HepG2 (cell line): Measurements from ENCODE around the gene SLC25A45. TPM values are rescaled to one million over a fixed set of nuclear protein-coding genes. Genes with fewer than 3 reads are reported as not detected.

Source experiments
- CENPT ChIP-seq: sonication (generic); formaldehyde crosslinking; IDR thresholded peaks from 2 replicates; pipeline ENCODE4 v1.8.0; 2022; ENCODE audit warnings: low read depth, mild to moderate bottlenecking, moderate library complexity, missing genetic modification reagents
- CREM ChIP-seq, 2 experiments: sonication (generic) in 1 of 2; formaldehyde crosslinking in 1 of 2; IDR thresholded peaks; 2 replicates each; pipeline versions ENCODE4 v1.4.0 to v1.6.1; 2016 to 2020; ENCODE audit warnings: antibody characterized with exemption in 1 of 2, mild to moderate bottlenecking in 1 of 2, missing genetic modification reagents in 1 of 2
- DR1 ChIP-seq: sonication (generic); formaldehyde crosslinking; IDR thresholded peaks from 2 replicates; pipeline ENCODE4 v1.8.0; 2021; ENCODE audit warnings: mild to moderate bottlenecking, missing genetic modification reagents, inconsistent platforms
- GZF1 ChIP-seq: sonication (generic); formaldehyde crosslinking; IDR thresholded peaks from 2 replicates; pipeline ENCODE4 v1.5.1; 2020; ENCODE audit warnings: mild to moderate bottlenecking, missing genetic modification reagents
- HNF1A ChIP-seq, 2 experiments: sonication (generic) in 1 of 2; formaldehyde crosslinking in 1 of 2; IDR thresholded peaks; 2 replicates each; pipeline versions ENCODE4 v1.4.0 to v1.6.1; 2016 to 2020; ENCODE audit warnings: borderline replicate concordance in 1 of 2, low read depth in 1 of 2, mild to moderate bottlenecking in 1 of 2, missing genetic modification reagents in 1 of 2
- KDM5A ChIP-seq: fragments of 200-600 bp; sonication (generic); IDR thresholded peaks from 2 replicates; pipeline ENCODE4 v1.7.0; 2018; ENCODE audit warnings: antibody characterized with exemption, mild to moderate bottlenecking, low read length, borderline replicate concordance
- MLXIP ChIP-seq: sonication (generic); formaldehyde crosslinking; IDR thresholded peaks from 2 replicates; pipeline ENCODE4 v1.9.0; 2021; ENCODE audit warnings: missing genetic modification reagents, borderline replicate concordance
- MTF1 ChIP-seq: sonication (generic); formaldehyde crosslinking; IDR thresholded peaks from 2 replicates; pipeline ENCODE4 v1.5.0; 2020; ENCODE audit warnings: missing genetic modification reagents
- NFATC3 ChIP-seq: sonication (generic); formaldehyde crosslinking; IDR thresholded peaks from 2 replicates; pipeline ENCODE4 v1.5.1; 2020; ENCODE audit warnings: mild to moderate bottlenecking, missing genetic modification reagents
- NFRKB ChIP-seq: fragments of 450-650 bp; IDR thresholded peaks from 2 replicates; pipeline ENCODE4 v1.6.1; 2017
- RFX1 ChIP-seq: fragments of 450-650 bp; IDR thresholded peaks from 2 replicates; pipeline ENCODE4 v1.6.1; 2017
- SKI ChIP-seq: fragments of 450-650 bp; IDR thresholded peaks from one replicate; pipeline ENCODE4 v1.6.1; 2018; ENCODE audit warnings: mild to moderate bottlenecking; ENCODE audit not compliant: partially characterized antibody
- SRF ChIP-seq: IDR thresholded peaks from 2 replicates; pipeline ENCODE4 v1.6.1; 2011; ENCODE audit warnings: mild to moderate bottlenecking, low read depth, low read length, moderate library complexity
- TBP ChIP-seq: sonication (generic); formaldehyde crosslinking; IDR thresholded peaks from 2 replicates; pipeline ENCODE4 v1.5.0; 2020; ENCODE audit warnings: missing genetic modification reagents
- TOPORS ChIP-seq: sonication (generic); formaldehyde crosslinking; IDR thresholded peaks from 2 replicates; pipeline ENCODE4 v1.8.0; 2023; ENCODE audit warnings: mild to moderate bottlenecking, missing genetic modification reagents
- XRCC5 ChIP-seq: fragments of 200-400 bp; formaldehyde crosslinking; optimal IDR thresholded peaks from 2 replicates; pipeline ENCODE3; 2017; ENCODE audit warnings: mild to moderate bottlenecking, low read length
- ZBTB34 ChIP-seq: sonication (generic); formaldehyde crosslinking; IDR thresholded peaks from 2 replicates; pipeline ENCODE4 v1.8.0; 2022; ENCODE audit warnings: mild to moderate bottlenecking, missing genetic modification reagents
- ZFP1 ChIP-seq: IDR thresholded peaks from 2 replicates; pipeline ENCODE4 v1.6.1; 2016
- ZFP90 ChIP-seq: sonication (generic); formaldehyde crosslinking; IDR thresholded peaks from 2 replicates; pipeline ENCODE4 v1.8.0; 2022; ENCODE audit warnings: missing genetic modification reagents, mild to moderate bottlenecking, inconsistent platforms, borderline replicate concordance
- ZNF251 ChIP-seq: sonication (generic); formaldehyde crosslinking; IDR thresholded peaks from 2 replicates; pipeline ENCODE4 v1.9.0; 2021; ENCODE audit warnings: mild to moderate bottlenecking, missing genetic modification reagents
- ZNF75D ChIP-seq: sonication (generic); formaldehyde crosslinking; IDR thresholded peaks from 2 replicates; pipeline ENCODE4 v1.8.1; 2023; ENCODE audit warnings: missing genetic modification reagents, mild to moderate bottlenecking, borderline replicate concordance
- ZNF780A ChIP-seq: sonication (generic); formaldehyde crosslinking; IDR thresholded peaks from 2 replicates; pipeline ENCODE4 v1.8.0; 2022; ENCODE audit warnings: mild to moderate bottlenecking, missing genetic modification reagents, moderate library complexity
- polyA plus RNA-seq, 8 experiments: library from polyadenylated mRNA; depleted of rRNA in 3 of 8; stranded (reverse) in 7 of 8; unstranded in 1 of 8; fragments of >200 nt; fragmentation: Illumina TruSeq in 4 of 8; extraction: Trizol in 4 of 8; gene quantifications; 2 replicates each; pipeline versions ENCODE4 v1.2.1 to v1.2.3, GENCODE V29; 2011 to 2016; ENCODE audit warnings: low read depth in 4 of 8, missing spikeins in 1 of 8, mixed read lengths in 1 of 8; ENCODE audit not compliant: insufficient read depth in 1 of 8
- total RNA-seq, 5 experiments: library from RNA; depleted of rRNA; stranded (reverse); fragments of >200 nt; fragmentation: Illumina TruSeq; extraction: Trizol; gene quantifications; 2 replicates each; pipeline ENCODE4 v1.2.3, GENCODE V29; 2016; ENCODE audit warnings: low read depth in 1 of 5

The SLC25A45 gene
- total and polyA plus RNA-seq, 2 of the 13 experiments (the other 11 are each of a cell fraction or from before 2014, with no cell fraction given): 1.2 to 3.4 TPM

GRCh38 chr11:65420979-65421793 lies 38.7 kb upstream of the SLC25A45 start (continued):
- TF ChIP-seq ZNF75D (CRISPR knock-in tag): no peak
- TF ChIP-seq SRF: no peak
- TF ChIP-seq KDM5A: no peak; the same call in 1 of the 2 replicates
- peak; percentile 82; the same call in 1 of the 2 replicates for TF ChIP-seq ZBTB34 (CRISPR knock-in tag)
- TF ChIP-seq DR1 (CRISPR knock-in tag): peak; percentile 22; the same call in 1 of the 2 replicates
- peak; percentile 74; the same call in 1 of the 2 replicates for TF ChIP-seq ZFP90
- TF ChIP-seq ZFP1 (CRISPR knock-in tag): no peak; the same call in 1 of the 2 replicates
- no peak for TF ChIP-seq ZNF780A (CRISPR knock-in tag)
- TF ChIP-seq CENPT: no peak
- no peak for TF ChIP-seq XRCC5
- TF ChIP-seq CREM (IDR thresholded peaks at IDR 0.05): peak; percentile 82
- TF ChIP-seq CREM (CRISPR knock-in tag; IDR thresholded peaks at IDR 0.05): no peak
- no peak for TF ChIP-seq TBP
- TF ChIP-seq NFRKB: no peak
- TF ChIP-seq NFATC3 (CRISPR knock-in tag): no peak
- 0 out of 2 replicates have a peak, but pooled peaks have one; percentile 39 for TF ChIP-seq MLXIP (CRISPR knock-in tag)
- 0 out of 2 replicates have a peak, but pooled peaks have one; percentile 36 for TF ChIP-seq GZF1 (CRISPR knock-in tag)
- TF ChIP-seq RFX1: no peak
- peak; percentile 13 for TF ChIP-seq SKI
- TF ChIP-seq ZNF251: no peak
- peak; percentile 37; the same call in 1 of the 2 replicates for TF ChIP-seq HNF1A (IDR thresholded peaks at IDR 0.05; ENCODE audit: low read depth)
- TF ChIP-seq HNF1A (CRISPR knock-in tag; IDR thresholded peaks at IDR 0.05; ENCODE audit: borderline replicate concordance): peak; percentile 51; the same call in 1 of the 2 replicates
- TF ChIP-seq MTF1 (CRISPR knock-in tag): no peak
- TF ChIP-seq TOPORS (CRISPR knock-in tag): no peak
